Stomach (tissue), 9 donors: ENCODE data around the gene CSNK2A1. TPM values are rescaled to one million over a fixed set of nuclear protein-coding genes. Genes with fewer than 3 reads are reported as not detected.
A peak's percentile ranks its signal among the peaks of the same experiment; 100 is the strongest.

ENCODE experiments used
- DNase-seq, 2 donors: peaks; one replicate each; pipeline versions ENCODE4 v3.0.0 to v3.0.0-alpha.2; 2013 to 2019
- H3K27ac ChIP-seq, 5 donors: fragments of 200-600 bp in 4 of 5; sonication (generic) in 4 of 5; one replicate each; pipeline ENCODE4 v1.5.1; 2013 to 2019; ENCODE audit warnings: mild to moderate bottlenecking in 1 of 5, moderate library complexity in 1 of 5
- H3K27me3 ChIP-seq, 3 donors: fragments of 200-600 bp; sonication (generic); one replicate each; pipeline ENCODE4 v1.5.1; 2017 to 2019; ENCODE audit warnings: mixed run types in 1 of 3
- H3K36me3 ChIP-seq, 4 donors: fragments of 200-600 bp; sonication (generic); 1 replicate in 3 of 4; 2 replicates in 1 of 4; pipeline ENCODE4 v1.5.1; 2016 to 2019
- H3K4me1 ChIP-seq, 4 donors: fragments of 200-600 bp; sonication (generic); one replicate each; pipeline ENCODE4 v1.5.1; 2016 to 2019
- H3K4me3 ChIP-seq, 4 donors: fragments of 200-600 bp; sonication (generic) in 3 of 4; one replicate each; pipeline ENCODE4 v1.5.1; 2016 to 2019; ENCODE audit warnings: mild to moderate bottlenecking in 1 of 4
- H3K9me3 ChIP-seq, 4 donors: fragments of 200-600 bp; sonication (generic); one replicate each; pipeline ENCODE4 v1.5.1; 2016 to 2019
- CTCF ChIP-seq, 7 experiments: fragments of 450-650 bp in 4 of 7; fragments of 200-600 bp in 3 of 7; sonication (generic) in 3 of 7; IDR thresholded peaks; one replicate each; pipeline ENCODE4 v1.5.1; 2016 to 2019; ENCODE audit warnings: antibody characterized with exemption in 7 of 7, control low read depth in 2 of 7, mild to moderate bottlenecking in 1 of 7
- EP300 ChIP-seq: sonication (generic); formaldehyde crosslinking; IDR thresholded peaks from one replicate; pipeline ENCODE4 v1.6.1; 2017; ENCODE audit warnings: antibody characterized with exemption
- POLR2A ChIP-seq, 4 donors: fragments of 450-650 bp; IDR thresholded peaks; one replicate each; pipeline ENCODE4 v1.6.1; 2016; ENCODE audit warnings: antibody characterized with exemption in 4 of 4, control low read depth in 2 of 4, mild to moderate bottlenecking in 1 of 4, moderate library complexity in 1 of 4
- POLR2AphosphoS5 ChIP-seq, 3 donors: sonication (generic); formaldehyde crosslinking; IDR thresholded peaks; one replicate each; pipeline ENCODE4 v1.6.1; 2016; ENCODE audit warnings: antibody characterized with exemption in 3 of 3
- WGBS, 5 donors: extraction: QIAGEN DNeasy Blood & Tissue Kit in 3 of 5; methylation state at CpG; one replicate each; pipeline versions ENCODE4 v1.1.5 to v1.1.7; 2013 to 2018; 5-methylcytosine and 5-hydroxymethylcytosine counted together
- intact Hi-C: fragments of 100-400 bp; cut with DNase I; formaldehyde crosslinking; loops from one replicate; pipeline ENCODE4 v1.15.1; 2023; ENCODE audit warnings: low total_unique reads
- polyA plus RNA-seq, 3 donors: library from polyadenylated mRNA; stranded (reverse); fragments of 200-250 nt; gene quantifications; one replicate each; pipeline ENCODE4 v1.2.3, GENCODE V29; 2013
- total RNA-seq, 5 donors: library from RNA; depleted of rRNA; stranded (reverse); fragments of >200 nt; gene quantifications; one replicate each; pipeline versions ENCODE4 v1.1.0 to v1.2.3, GENCODE V29; 2014 to 2016
- donor health status: healthy with polysubstance abuse.
- donor health status: Bipolar disorder and iron deficiency.
- donor health status: healthy.

CSNK2A1 gene
- total and polyA plus RNA-seq, 8 donors: 22.6 to 164 (median 37.3) TPM

- no peak for TF ChIP-seq EP300
- no peak for TF ChIP-seq POLR2A (IDR thresholded peaks at IDR 0.05)
- TF ChIP-seq CTCF (IDR thresholded peaks at IDR 0.05): no peak
- Histone ChIP-seq H3K27me3 (no peaks in the 10 kb centered on the region), H3K27ac (no peak overlapping the region), H3K36me3 (peaks cover 74 to 100% (median 98%) of the 10 kb centered on the region in 4 donors), H3K4me1 (peaks cover 15 to 46% (median 17%) of the 10 kb centered on the region in 4 donors), H3K4me3 (no peak overlapping the region), H3K9me3 (no peaks in the 10 kb centered on the region)
- DNase-seq: no peak
- 91 to 98% (median 95%) methylated on average over 7 of the region's 7 CpGs for WGBS, 5 donors
- intact Hi-C loops: no loop called here
Observed at GRCh38 chr20:440148-440547, 103.4 kb downstream of the CSNK2A1 start.

GRCh38 chr20:438571-439469 is 104.8 kb downstream of the CSNK2A1 start:
- DNase-seq: peak in 1 of 2 donors; percentile 47
- peak overlapping the region in 3 of 5 donors; percentile 13 to 67 (median 47) for H3K27ac ChIP-seq
- intact Hi-C loops: no loop called here
- WGBS, 5 donors: 45 to 70% (median 63%) methylated on average over 16 to 18 of the region's 18 CpGs
- peak overlapping the region in 2 of 4 donors; percentile 6 to 14 for H3K4me3 ChIP-seq
- H3K4me1 ChIP-seq: peaks cover 5 to 35% (median 8%) of the 10 kb centered on the region in 4 donors
- no peaks in the 10 kb centered on the region for H3K27me3 ChIP-seq
- H3K36me3 ChIP-seq: peaks cover 77 to 100% (median 94%) of the 10 kb centered on the region in 4 donors
- no peak for TF ChIP-seq EP300
- TF ChIP-seq POLR2AphosphoS5 (IDR thresholded peaks at IDR 0.05): no peak
- TF ChIP-seq CTCF (IDR thresholded peaks at IDR 0.05): no peak
- TF ChIP-seq POLR2A (IDR thresholded peaks at IDR 0.05): no peak
- H3K9me3 ChIP-seq: no peaks in the 10 kb centered on the region

GRCh38 chr20:437787-438486 is 105.7 kb downstream of the CSNK2A1 start:
- peaks cover 0 to 32% (median 8%) of the 10 kb centered on the region in 4 donors for H3K4me1 ChIP-seq
- H3K9me3 ChIP-seq: no peaks in the 10 kb centered on the region
- peak overlapping the region in 3 of 5 donors; percentile 13 to 67 (median 47) for H3K27ac ChIP-seq
- no peaks in the 10 kb centered on the region for H3K27me3 ChIP-seq
- TF ChIP-seq POLR2AphosphoS5 (IDR thresholded peaks at IDR 0.05) (no peak), EP300 (no peak), CTCF (IDR thresholded peaks at IDR 0.05) (no peak), POLR2A (IDR thresholded peaks at IDR 0.05) (no peak)
- DNase-seq: no peak
- WGBS, 5 donors: 68 to 76% (median 73%) methylated on average over 6 of the region's 6 CpGs
- H3K36me3 ChIP-seq: peaks cover 73 to 95% (median 90%) of the 10 kb centered on the region in 4 donors
- peak overlapping the region in 1 of 4 donors; percentile 14 for H3K4me3 ChIP-seq
- intact Hi-C loops: no loop called here

- no peak for TF ChIP-seq POLR2AphosphoS5 (IDR thresholded peaks at IDR 0.05)
- TF ChIP-seq EP300: no peak
- TF ChIP-seq POLR2A (IDR thresholded peaks at IDR 0.05): no peak
- no peak for TF ChIP-seq CTCF (IDR thresholded peaks at IDR 0.05)
- intact Hi-C loops: no loop called here
- Histone ChIP-seq H3K36me3 (peaks cover 61 to 95% (median 90%) of the 10 kb centered on the region in 4 donors), H3K9me3 (no peaks in the 10 kb centered on the region), H3K4me1 (peaks cover 0 to 32% (median 8%) of the 10 kb centered on the region in 4 donors), H3K27me3 (no peaks in the 10 kb centered on the region), H3K27ac (no peak overlapping the region), H3K4me3 (no peak overlapping the region)
- DNase-seq: no peak
- 85 to 95% (median 92%) methylated on average over 5 of the region's 5 CpGs for WGBS, 5 donors
Observed at GRCh38 chr20:436476-436875, 107.1 kb downstream of the CSNK2A1 start.
